Sigmoid colon (tissue), 4 donors: Measurements from ENCODE around the gene ERGIC3.

Experiments used
- CTCF ChIP-seq, 4 experiments: fragments of 450-650 bp in 3 of 4; fragments of 200-600 bp in 1 of 4; IDR thresholded peaks; one replicate each; pipeline ENCODE4 v1.5.1; 2016 to 2019; ENCODE audit warnings: antibody characterized with exemption in 4 of 4, mild to moderate bottlenecking in 3 of 4, moderate library complexity in 2 of 4
- POLR2A ChIP-seq, 2 donors: fragments of 450-650 bp; IDR thresholded peaks; one replicate each; pipeline ENCODE4 v1.6.1; 2016; ENCODE audit warnings: antibody characterized with exemption in 2 of 2, mild to moderate bottlenecking in 2 of 2, moderate library complexity in 2 of 2
- POLR2AphosphoS5 ChIP-seq, 4 donors: sonication (generic); formaldehyde crosslinking; IDR thresholded peaks; one replicate each; pipeline ENCODE4 v1.6.1; 2017; ENCODE audit warnings: antibody characterized with exemption in 4 of 4

- TF ChIP-seq CTCF (IDR thresholded peaks at IDR 0.05) = no peak
- no peak for TF ChIP-seq POLR2A (IDR thresholded peaks at IDR 0.05)
- TF ChIP-seq POLR2AphosphoS5 (IDR thresholded peaks at IDR 0.05) = no peak
Observed at GRCh38 chr20:35546127-35546526, 4.2 kb downstream of the ERGIC3 start.
